GM13976 (cell line): ENCODE results near the gene MUC2.
"Not testable (repeated sequence)": the region's sequence is repeated elsewhere in the genome, so short reads cannot be mapped to it uniquely, and the experiment has no call there.

ENCODE experiments used
- DNase-seq: peaks from one replicate; pipeline ENCODE4 v3.0.0; 2012; ENCODE audit warnings: low spot score
- in situ Hi-C: fragments of 300-500 bp; cut with MboI; formaldehyde crosslinking; loops from one replicate; pipeline ENCODE4 v1.12.0; 2022; ENCODE audit warnings: low sequenced_read_pairs, mixed read lengths, inconsistent platforms; ENCODE audit not compliant: unreplicated experiment
- TF ChIP-seq, protein P1 (sequence below): IDR thresholded peaks from 2 replicates; pipeline ENCODE4 v1.5.1; 2012; ENCODE audit warnings: borderline replicate concordance, mild to moderate bottlenecking; ENCODE audit not compliant: insufficient read depth; ENCODE audit errors: extremely low read depth, missing control alignments, control extremely low read depth

The MUC2 gene

DNA sequence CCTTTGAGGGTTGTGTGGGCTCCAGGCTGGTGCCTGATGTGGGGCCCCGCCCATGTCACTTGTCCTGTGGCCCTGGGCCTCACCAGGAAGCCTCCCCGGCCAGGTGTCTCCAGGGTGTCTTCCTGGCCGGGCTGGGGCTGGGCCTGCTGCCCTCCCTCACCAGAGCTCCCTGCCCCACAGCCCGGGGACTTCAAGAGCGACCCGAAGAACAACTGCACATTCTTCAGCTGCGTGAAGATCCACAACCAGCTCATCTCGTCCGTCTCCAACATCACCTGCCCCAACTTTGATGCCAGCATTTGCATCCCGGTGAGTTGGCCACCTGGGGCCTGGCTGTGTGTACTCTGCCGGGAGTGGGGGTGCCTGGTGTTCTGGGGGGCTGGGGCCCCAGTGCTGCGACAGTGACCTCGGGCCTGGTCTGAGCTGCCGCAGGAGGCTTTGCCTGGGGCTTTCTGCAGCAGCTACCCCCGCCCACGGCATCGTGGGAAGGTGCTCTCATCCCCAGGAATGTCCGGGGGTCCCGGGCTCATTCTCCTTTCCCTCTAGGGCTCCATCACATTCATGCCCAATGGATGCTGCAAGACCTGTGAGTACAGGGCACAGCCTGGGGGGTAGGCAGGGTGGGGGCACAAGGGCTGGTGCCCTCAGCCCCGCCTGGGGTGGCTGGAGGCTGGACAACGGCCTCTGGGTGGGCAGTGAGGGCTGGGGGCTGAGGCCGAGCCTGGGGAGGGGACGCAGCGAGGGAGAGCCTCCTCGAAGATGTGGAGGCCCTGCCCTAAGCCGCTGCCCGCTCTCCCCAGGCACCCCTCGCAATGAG is 34.6 kb downstream of the MUC2 start:
- DNase-seq: no peak

DNA sequence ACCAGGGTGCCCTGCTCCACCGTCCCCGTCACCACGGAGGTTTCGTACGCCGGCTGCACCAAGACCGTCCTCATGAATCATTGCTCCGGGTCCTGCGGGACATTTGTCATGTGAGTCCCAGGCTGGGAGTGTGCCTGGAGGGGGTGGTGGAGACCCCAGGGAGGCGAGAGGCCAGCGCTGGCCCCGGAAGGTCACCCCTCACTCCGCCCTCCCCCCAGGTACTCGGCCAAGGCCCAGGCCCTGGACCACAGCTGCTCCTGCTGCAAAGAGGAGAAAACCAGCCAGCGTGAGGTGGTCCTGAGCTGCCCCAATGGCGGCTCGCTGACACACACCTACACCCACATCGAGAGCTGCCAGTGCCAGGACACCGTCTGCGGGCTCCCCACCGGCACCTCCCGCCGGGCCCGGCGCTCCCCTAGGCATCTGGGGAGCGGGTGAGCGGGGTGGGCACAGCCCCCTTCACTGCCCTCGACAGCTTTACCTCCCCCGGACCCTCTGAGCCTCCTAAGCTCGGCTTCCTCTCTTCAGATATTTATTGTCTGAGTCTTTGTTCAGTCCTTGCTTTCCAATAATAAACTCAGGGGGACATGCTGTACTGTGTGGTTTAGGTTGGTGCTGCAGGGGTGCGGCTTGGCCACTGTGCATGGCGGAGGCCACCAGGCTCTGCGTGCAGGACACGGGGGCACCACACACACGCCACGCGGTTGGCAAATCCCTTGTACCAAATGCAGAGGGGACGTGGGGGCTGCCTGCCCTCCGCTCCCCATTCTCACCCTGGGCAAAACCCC is 35.4 kb downstream of the MUC2 start:
- in situ Hi-C loops: no loop called here
- TF ChIP-seq, protein P1, sequence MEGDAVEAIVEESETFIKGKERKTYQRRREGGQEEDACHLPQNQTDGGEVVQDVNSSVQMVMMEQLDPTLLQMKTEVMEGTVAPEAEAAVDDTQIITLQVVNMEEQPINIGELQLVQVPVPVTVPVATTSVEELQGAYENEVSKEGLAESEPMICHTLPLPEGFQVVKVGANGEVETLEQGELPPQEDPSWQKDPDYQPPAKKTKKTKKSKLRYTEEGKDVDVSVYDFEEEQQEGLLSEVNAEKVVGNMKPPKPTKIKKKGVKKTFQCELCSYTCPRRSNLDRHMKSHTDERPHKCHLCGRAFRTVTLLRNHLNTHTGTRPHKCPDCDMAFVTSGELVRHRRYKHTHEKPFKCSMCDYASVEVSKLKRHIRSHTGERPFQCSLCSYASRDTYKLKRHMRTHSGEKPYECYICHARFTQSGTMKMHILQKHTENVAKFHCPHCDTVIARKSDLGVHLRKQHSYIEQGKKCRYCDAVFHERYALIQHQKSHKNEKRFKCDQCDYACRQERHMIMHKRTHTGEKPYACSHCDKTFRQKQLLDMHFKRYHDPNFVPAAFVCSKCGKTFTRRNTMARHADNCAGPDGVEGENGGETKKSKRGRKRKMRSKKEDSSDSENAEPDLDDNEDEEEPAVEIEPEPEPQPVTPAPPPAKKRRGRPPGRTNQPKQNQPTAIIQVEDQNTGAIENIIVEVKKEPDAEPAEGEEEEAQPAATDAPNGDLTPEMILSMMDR: no peak
- DNase-seq: no peak

More for the DNA sequence above, 34.6 kb downstream of the MUC2 start:
- in situ Hi-C loops: no loop called here
- TF ChIP-seq, protein P1: no peak

DNA sequence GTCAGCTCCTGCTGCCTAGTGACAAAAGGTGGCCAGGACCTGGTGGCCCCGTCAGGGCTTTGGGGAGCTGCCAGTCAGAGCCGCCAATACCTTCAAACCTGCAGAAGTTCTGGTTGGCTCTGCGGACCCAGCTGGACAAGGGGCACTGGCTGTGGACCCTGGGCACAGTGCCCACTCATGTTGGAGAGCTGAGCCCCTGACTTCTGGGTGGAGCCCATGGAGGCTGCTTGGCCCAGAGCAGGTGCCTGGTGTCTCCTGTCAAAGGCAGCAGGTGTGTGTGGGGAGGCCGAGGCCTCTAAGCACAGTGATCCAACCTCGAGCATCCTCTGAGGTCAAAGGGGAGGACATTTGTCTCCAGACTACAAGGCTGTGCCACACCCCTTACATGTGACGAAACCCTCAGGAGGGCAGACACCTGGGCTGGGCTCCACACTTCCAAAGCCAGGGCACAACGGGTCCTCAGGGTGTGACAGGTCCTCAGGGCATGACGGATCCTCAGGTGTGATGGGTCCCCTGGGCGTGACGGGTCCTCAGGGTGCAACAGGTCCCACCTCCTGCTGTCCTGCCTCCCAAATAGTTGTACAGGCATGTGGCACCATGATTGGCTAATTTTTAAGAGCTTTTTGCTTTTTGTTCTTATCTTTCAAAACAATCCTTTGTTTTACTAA is 37.0 kb downstream of the MUC2 start:
- in situ Hi-C loops: no loop called here
- TF ChIP-seq, protein P1: no peak
- no peak for DNase-seq

DNA sequence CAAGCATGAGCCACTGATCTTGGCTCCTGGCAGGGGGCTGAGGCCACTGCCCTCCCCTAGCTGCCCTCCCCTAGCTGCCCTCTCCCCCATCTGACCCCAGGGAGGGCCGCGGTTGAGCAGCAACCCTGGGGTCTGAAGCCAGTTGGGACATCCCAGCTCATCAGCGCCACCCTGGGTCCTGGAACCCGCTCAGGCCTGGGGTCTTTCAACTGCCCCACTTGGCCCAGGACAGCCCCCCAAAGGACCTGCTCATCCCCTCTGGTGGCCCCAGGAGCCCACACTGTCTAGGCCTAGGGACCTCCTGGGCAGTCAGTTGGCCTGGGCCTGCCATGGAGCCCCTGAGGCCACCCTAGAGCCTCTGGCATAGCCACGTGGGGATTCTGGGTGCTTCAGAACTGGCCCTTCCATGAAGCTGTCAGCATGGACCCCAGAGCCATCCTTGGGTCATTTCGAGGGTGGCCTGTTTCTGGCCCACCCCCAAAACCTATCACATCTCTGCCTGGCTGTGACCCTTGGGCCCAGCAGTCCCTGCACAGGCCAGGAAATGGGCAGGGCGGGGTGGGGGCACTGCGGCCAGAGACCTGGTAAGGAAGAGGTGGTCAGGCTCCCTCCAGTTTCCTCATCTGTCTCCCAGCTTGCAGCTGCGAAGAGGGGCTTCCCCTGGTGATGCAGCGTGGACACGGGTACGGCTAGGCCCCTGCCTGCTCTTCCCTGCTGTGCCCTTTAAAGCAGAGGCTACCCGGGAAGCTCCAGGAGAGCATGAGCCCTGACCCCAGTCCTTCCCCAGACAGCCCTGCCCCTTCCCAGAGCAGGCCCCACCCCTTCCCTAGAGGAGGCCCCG is 37.9 kb downstream of the MUC2 start:
- TF ChIP-seq, protein P1: no peak
- no peak for DNase-seq
- in situ Hi-C loops: no loop called here

DNA sequence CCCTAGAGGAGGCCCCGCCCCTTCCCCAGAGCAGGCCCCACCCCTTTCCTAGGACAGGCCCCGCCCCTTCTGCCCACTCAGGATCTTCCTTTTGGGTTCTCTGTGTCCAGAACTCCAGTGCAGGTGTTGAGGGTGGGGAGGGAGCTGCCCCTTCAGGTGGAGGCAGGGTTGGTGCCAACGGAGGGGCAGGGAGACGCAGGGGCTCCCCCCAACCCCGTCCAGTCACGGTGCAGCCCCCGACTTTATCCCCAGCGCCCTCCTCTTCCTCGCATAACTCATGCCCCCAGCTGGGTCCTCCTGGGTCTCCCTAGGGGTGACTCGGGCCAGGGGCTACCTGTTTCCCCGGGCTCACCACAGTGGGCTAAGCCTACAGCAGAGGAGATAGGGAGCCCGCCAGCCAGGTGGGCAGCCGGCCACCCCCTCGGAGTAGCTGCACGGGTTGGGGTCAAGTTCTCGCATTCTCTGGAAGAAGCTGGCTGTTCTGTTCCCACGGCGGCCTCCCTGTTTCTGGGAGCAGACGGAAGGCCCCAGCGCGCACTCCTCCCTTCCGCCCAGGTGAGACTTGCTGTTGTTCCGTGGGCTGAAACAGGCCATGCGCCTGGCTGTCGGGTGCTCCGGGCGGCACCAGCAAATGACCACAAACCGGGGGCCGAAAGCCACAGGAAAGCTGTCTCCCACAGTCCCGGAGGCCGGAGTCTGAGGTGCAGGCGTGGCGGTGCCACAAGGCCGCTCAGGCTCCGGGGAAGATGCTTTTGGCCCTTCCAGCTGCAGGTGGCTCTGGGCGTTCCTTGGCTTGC is 38.9 kb downstream of the MUC2 start:
- DNase-seq: no peak
- TF ChIP-seq, protein P1: no peak
- in situ Hi-C loops: no loop called here

DNA sequence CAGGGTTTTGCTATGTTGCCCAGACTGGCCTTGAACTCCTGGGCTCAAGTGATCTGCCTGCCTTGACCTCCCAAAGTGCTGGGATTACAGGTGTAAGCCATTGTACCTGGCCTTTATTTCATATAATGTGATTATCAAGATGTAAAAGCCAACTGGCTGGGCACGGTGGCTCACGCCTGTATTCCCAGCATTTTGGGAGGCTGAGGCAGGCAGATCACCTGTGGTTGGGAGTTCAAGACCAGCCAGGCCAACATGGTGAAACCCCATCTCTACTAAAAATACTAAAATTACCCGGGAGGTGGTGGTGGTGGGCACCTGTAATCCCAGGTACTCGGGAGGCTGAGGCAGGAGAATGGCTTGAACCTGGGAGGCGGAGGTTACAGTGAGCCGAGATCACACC is 40.6 kb downstream of the MUC2 start:
- in situ Hi-C loops, DNase-seq: not testable (repeated sequence)
